MM.1S (cell line): ENCODE measurements around the gene CYFIP1.

Experiments
- DNase-seq: peaks from one replicate; pipeline ENCODE4 v3.0.0-alpha.2; 2015
- H2AFZ ChIP-seq: fragments of 300-600 bp; sonication (generic); 2 replicates; pipeline ENCODE4 v1.6.0; 2016; ENCODE audit warnings: antibody characterized with exemption, low read length
- H3F3A ChIP-seq: fragments of 300-600 bp; sonication (generic); 2 replicates; pipeline ENCODE4 v1.6.1; 2016; ENCODE audit warnings: mild to moderate bottlenecking, antibody characterized with exemption, low read length, moderate library complexity, mixed read lengths; ENCODE audit not compliant: insufficient read depth
- H3K27ac ChIP-seq: fragments of 300-600 bp; sonication (generic); 2 replicates; pipeline ENCODE4 v1.5.1; 2016; ENCODE audit warnings: mild to moderate bottlenecking, low read length
- H3K27me3 ChIP-seq: fragments of 300-600 bp; sonication (generic); replicated peaks from 2 replicates; pipeline ENCODE4 v1.6.0; 2016; ENCODE audit warnings: low read length; ENCODE audit not compliant: insufficient read depth
- H3K36me3 ChIP-seq: fragments of 300-600 bp; sonication (generic); replicated peaks from 2 replicates; pipeline ENCODE4 v1.6.1; 2016; ENCODE audit warnings: mild to moderate bottlenecking, low read length, mixed read lengths; ENCODE audit not compliant: insufficient read depth
- H3K4me1 ChIP-seq: fragments of 300-600 bp; sonication (generic); 2 replicates; pipeline ENCODE4 v1.6.1; 2016; ENCODE audit warnings: low read length, mixed read lengths
- H3K4me2 ChIP-seq: fragments of 300-600 bp; sonication (generic); 2 replicates; pipeline ENCODE4 v1.6.0; 2016; ENCODE audit warnings: low read depth, low read length
- H3K4me3 ChIP-seq: fragments of 300-600 bp; sonication (generic); 2 replicates; pipeline ENCODE4 v1.5.1; 2016; ENCODE audit warnings: low read length, mixed read lengths
- H3K79me2 ChIP-seq: fragments of 300-600 bp; sonication (generic); 2 replicates; pipeline ENCODE4 v1.6.1; 2016; ENCODE audit warnings: mixed run types, low read length, mixed read lengths
- H3K9ac ChIP-seq: fragments of 300-600 bp; sonication (generic); 2 replicates; pipeline ENCODE4 v1.6.1; 2016; ENCODE audit warnings: low read length, mixed read lengths
- H3K9me2 ChIP-seq: fragments of 300-600 bp; sonication (generic); replicated peaks from 2 replicates; pipeline ENCODE4 v1.6.1; 2016; ENCODE audit warnings: mild to moderate bottlenecking, low read length, mixed read lengths; ENCODE audit not compliant: insufficient read depth
- H3K9me3 ChIP-seq: fragments of 300-600 bp; sonication (generic); replicated peaks from 2 replicates; pipeline ENCODE4 v1.6.1; 2016; ENCODE audit warnings: mild to moderate bottlenecking, low read length, mixed read lengths; ENCODE audit not compliant: insufficient read depth
- H4K20me1 ChIP-seq: fragments of 300-600 bp; sonication (generic); 2 replicates; pipeline ENCODE4 v1.6.1; 2016; ENCODE audit warnings: mild to moderate bottlenecking, low read length, moderate library complexity, mixed read lengths; ENCODE audit not compliant: insufficient read depth
- EZH2 ChIP-seq: fragments of 300-600 bp; sonication (generic); optimal IDR thresholded peaks from 2 replicates; pipeline ENCODE3; 2017; ENCODE audit warnings: low read depth, mild to moderate bottlenecking, antibody characterized with exemption, low read length, mixed read lengths
- EZH2phosphoT487 ChIP-seq: fragments of 300-600 bp; sonication (generic); IDR thresholded peaks from 2 replicates; pipeline ENCODE4 v1.6.1; 2018; ENCODE audit warnings: antibody characterized with exemption, low read length
- TF ChIP-seq, protein P1 (sequence below): fragments of 300-600 bp; sonication (generic); IDR thresholded peaks from 2 replicates; pipeline ENCODE4 v1.5.1; 2016; ENCODE audit warnings: antibody characterized with exemption, low read length, mixed read lengths

CYFIP1 gene

DNA sequence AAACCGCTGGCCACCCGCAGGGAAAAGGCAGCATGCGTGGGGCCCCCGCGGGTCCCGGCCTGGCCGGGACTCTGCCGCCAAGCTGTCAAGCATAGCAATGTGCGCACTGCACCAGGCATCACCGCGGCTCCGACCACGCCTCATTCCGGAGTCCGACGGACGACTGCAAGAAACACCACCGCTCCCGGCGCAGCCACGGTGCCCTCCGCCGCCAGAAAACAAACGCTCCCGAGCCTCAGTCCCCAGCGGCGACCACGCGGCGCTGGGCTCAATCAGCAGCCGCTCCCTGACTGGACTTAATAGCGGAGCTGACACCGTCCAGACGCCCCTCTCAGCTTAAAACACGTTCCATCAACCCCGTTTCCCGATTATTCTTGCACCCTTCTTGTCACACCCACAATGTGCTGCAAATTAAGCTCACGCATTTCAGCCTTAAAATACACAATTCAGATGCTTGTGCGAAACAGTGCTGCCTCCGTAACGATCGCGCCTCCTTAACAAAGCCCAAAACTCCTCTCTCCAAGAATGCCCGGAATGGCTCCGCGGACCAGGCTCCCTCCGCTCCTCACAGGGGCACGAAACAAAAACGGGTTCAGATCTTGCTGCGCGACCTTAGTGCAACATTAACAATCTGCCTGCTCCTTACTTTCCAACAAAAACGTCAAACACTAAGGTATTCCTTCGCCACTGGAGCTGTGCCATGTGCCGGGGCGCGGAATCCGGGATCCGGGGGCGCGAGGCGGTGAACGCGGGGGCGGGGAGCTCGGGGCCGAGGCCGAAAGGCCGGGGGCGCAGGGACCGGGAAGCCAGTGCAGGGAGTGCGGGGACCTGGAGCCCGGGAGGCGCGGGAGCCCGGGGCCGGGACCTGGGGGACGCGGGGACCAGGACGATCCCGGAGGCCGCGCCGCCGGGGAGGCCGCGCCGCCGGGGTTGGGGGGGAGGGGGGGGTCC lies 655 bp downstream of the CYFIP1 start:
- 0 out of 2 replicates have a peak, but pooled peaks cover 4% of the 10 kb centered on the region for H3K4me1 ChIP-seq
- H4K20me1 ChIP-seq: no peaks in the 10 kb centered on the region
- H3K27ac ChIP-seq: no peak overlapping the region; the same call in 1 of the 2 replicates
- H3K9ac ChIP-seq: peak overlapping the region; percentile 29; the same call in 1 of the 2 replicates
- H3F3A ChIP-seq: no peaks in the 10 kb centered on the region
- no peaks in the 10 kb centered on the region for H3K9me3 ChIP-seq
- peak overlapping the region; percentile 71 for H2AFZ ChIP-seq
- H3K4me3 ChIP-seq: peak overlapping the region; percentile 74
- TF ChIP-seq, protein P1, sequence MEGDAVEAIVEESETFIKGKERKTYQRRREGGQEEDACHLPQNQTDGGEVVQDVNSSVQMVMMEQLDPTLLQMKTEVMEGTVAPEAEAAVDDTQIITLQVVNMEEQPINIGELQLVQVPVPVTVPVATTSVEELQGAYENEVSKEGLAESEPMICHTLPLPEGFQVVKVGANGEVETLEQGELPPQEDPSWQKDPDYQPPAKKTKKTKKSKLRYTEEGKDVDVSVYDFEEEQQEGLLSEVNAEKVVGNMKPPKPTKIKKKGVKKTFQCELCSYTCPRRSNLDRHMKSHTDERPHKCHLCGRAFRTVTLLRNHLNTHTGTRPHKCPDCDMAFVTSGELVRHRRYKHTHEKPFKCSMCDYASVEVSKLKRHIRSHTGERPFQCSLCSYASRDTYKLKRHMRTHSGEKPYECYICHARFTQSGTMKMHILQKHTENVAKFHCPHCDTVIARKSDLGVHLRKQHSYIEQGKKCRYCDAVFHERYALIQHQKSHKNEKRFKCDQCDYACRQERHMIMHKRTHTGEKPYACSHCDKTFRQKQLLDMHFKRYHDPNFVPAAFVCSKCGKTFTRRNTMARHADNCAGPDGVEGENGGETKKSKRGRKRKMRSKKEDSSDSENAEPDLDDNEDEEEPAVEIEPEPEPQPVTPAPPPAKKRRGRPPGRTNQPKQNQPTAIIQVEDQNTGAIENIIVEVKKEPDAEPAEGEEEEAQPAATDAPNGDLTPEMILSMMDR: no peak
- no peak for TF ChIP-seq EZH2
- TF ChIP-seq EZH2phosphoT487: no peak
- H3K4me2 ChIP-seq: peak overlapping the region; percentile 83
- DNase-seq: peak; percentile 70
- H3K9me2 ChIP-seq: no peaks in the 10 kb centered on the region
- H3K27me3 ChIP-seq: no peaks in the 10 kb centered on the region
- H3K36me3 ChIP-seq: no peaks in the 10 kb centered on the region
- peaks cover 51% of the 10 kb centered on the region for H3K79me2 ChIP-seq

DNA sequence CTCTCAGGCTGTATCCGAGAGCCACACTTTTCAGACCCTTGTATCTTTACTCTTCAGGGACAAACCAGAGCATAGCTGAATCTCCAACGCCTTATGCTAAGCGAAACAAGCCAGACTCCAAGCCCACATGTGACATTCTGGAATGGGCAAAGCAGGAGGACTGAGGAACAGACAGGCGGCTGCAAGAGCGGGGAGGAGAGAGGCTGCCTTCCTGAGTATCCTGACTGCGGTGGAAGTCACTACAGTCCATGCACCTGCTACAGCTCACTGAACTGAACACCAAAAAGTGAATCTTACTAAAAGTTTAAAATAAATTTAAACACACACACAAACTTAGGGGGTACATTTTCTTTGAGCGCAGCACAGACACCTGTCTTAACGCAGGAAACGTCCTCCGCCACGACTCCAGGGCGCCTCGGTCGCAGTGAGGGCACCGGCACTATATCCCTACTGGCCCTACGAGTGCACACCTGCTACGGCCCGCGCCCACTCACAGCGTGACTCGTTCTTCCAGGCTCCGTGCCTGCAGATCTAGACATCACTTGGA lies 1.4 kb downstream of the CYFIP1 start:
- H3F3A ChIP-seq: peaks cover 2% of the 10 kb centered on the region; the same call in 1 of the 2 replicates
- no peaks in the 10 kb centered on the region for H3K27me3 ChIP-seq
- no peak for TF ChIP-seq EZH2phosphoT487
- no peak for TF ChIP-seq EZH2
- TF ChIP-seq, protein P1: no peak
- no peak overlapping the region for H3K27ac ChIP-seq
- H4K20me1 ChIP-seq: peaks cover 3% of the 10 kb centered on the region; the same call in 1 of the 2 replicates
- H3K9ac ChIP-seq: no peak overlapping the region; the same call in 1 of the 2 replicates
- H3K4me2 ChIP-seq: peak overlapping the region; percentile 83
- peak overlapping the region; percentile 71 for H2AFZ ChIP-seq
- peaks cover 58% of the 10 kb centered on the region for H3K79me2 ChIP-seq
- H3K4me3 ChIP-seq: peak overlapping the region; percentile 74
- DNase-seq: no peak
- H3K9me3 ChIP-seq: no peaks in the 10 kb centered on the region
- no peaks in the 10 kb centered on the region for H3K36me3 ChIP-seq
- H3K9me2 ChIP-seq: no peaks in the 10 kb centered on the region
- peaks cover 8% of the 10 kb centered on the region for H3K4me1 ChIP-seq

DNA sequence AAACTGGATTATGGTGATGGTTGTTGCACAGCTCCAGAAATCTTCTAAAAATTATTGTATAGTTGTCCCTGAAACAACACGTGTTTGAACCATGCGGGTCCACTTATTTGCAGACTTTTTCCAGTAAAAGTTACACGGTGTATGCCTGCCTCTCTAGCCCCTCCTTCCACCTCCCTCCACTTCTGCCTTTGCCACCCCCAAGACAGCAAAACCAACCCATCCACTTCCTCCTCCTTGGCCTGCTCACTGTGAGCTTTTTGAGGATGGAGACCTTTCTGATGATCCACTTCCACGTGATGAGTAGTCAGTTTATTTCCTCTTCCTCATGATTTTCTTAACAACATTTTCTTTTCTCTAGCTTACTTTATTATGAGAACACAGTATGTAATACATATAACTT lies 5.4 kb downstream of the CYFIP1 start:
- no peaks in the 10 kb centered on the region for H3K9me2 ChIP-seq
- no peak overlapping the region for H3K4me3 ChIP-seq
- no peak overlapping the region for H2AFZ ChIP-seq
- peaks cover 13% of the 10 kb centered on the region for H3K4me1 ChIP-seq
- no peak overlapping the region for H3K4me2 ChIP-seq
- H3K27ac ChIP-seq: no peak overlapping the region
- no peak for DNase-seq
- peaks cover 14% of the 10 kb centered on the region; the same call in 1 of the 2 replicates for H3F3A ChIP-seq
- peaks cover 88% of the 10 kb centered on the region for H3K79me2 ChIP-seq
- TF ChIP-seq, protein P1: no peak
- TF ChIP-seq EZH2phosphoT487 (no peak), EZH2 (no peak)
- no peaks in the 10 kb centered on the region for H3K9me3 ChIP-seq
- H3K9ac ChIP-seq: no peak overlapping the region
- no peaks in the 10 kb centered on the region for H3K27me3 ChIP-seq
- H3K36me3 ChIP-seq: no peaks in the 10 kb centered on the region
- peaks cover 7% of the 10 kb centered on the region; the same call in 1 of the 2 replicates for H4K20me1 ChIP-seq
